ENCODE results near the gene MSI2. TPM values are rescaled to one million over a fixed set of nuclear protein-coding genes. Genes with fewer than 3 reads are reported as not detected.

MSI2 gene
- total RNA-seq, 1 donor from 2014 or later, result 60.6 TPM

DNA sequence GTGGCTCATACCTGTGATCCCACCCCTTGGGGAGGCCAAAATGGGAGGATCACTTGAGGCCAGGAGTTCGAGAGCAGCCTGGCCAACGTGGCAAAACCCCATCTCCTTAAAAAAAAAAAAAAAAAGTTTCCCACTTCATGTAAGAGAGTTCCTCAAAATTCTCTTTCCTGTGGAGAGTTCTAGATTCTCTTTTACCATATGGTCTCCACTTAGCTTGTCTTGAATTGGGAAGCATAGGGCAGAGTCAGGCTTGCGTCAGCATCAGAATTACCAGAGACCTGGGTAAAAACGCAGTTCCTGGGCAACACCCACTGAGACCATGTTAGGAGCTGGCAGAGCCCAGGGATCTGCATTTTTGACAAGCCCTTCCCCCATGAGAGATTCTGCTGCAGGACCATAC lies 330.4 kb downstream of the MSI2 start:
- H3K9me3 Mint-ChIP-seq (ENCODE audit: unreplicated experiment), result no peaks in the 10 kb centered on the region
- H3K4me1 Mint-ChIP-seq (ENCODE audit: unreplicated experiment), result no peaks in the 10 kb centered on the region

GRCh38 chr17:57587193-57587969 lies 331.1 kb downstream of the MSI2 start:
- H3K9me3 Mint-ChIP-seq (ENCODE audit: unreplicated experiment), result no peaks in the 10 kb centered on the region
- TF ChIP-seq, protein P1, sequence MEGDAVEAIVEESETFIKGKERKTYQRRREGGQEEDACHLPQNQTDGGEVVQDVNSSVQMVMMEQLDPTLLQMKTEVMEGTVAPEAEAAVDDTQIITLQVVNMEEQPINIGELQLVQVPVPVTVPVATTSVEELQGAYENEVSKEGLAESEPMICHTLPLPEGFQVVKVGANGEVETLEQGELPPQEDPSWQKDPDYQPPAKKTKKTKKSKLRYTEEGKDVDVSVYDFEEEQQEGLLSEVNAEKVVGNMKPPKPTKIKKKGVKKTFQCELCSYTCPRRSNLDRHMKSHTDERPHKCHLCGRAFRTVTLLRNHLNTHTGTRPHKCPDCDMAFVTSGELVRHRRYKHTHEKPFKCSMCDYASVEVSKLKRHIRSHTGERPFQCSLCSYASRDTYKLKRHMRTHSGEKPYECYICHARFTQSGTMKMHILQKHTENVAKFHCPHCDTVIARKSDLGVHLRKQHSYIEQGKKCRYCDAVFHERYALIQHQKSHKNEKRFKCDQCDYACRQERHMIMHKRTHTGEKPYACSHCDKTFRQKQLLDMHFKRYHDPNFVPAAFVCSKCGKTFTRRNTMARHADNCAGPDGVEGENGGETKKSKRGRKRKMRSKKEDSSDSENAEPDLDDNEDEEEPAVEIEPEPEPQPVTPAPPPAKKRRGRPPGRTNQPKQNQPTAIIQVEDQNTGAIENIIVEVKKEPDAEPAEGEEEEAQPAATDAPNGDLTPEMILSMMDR (IDR thresholded peaks at IDR 0.05; ENCODE audit: unreplicated experiment), result no peak
- no peak for DNase-seq (ENCODE audit: low spot score)
- no peaks in the 10 kb centered on the region for H3K27me3 Mint-ChIP-seq (ENCODE audit: unreplicated experiment)
- no peaks in the 10 kb centered on the region for H3K4me1 Mint-ChIP-seq (ENCODE audit: unreplicated experiment)
- no peak overlapping the region for H3K27ac Mint-ChIP-seq (ENCODE audit: unreplicated experiment)
- no peaks in the 10 kb centered on the region for H3K36me3 Mint-ChIP-seq (ENCODE audit: low read depth, unreplicated experiment)
- H3K4me3 Mint-ChIP-seq (ENCODE audit: unreplicated experiment), result no peak overlapping the region

More for the DNA sequence above, 330.4 kb downstream of the MSI2 start:
- DNase-seq (ENCODE audit: low spot score), result no peak
- no peak overlapping the region for H3K27ac Mint-ChIP-seq (ENCODE audit: unreplicated experiment)
- no peaks in the 10 kb centered on the region for H3K36me3 Mint-ChIP-seq (ENCODE audit: low read depth, unreplicated experiment)
- H3K27me3 Mint-ChIP-seq (ENCODE audit: unreplicated experiment), result no peaks in the 10 kb centered on the region
- TF ChIP-seq, protein P1 (IDR thresholded peaks at IDR 0.05; ENCODE audit: unreplicated experiment), result no peak
- H3K4me3 Mint-ChIP-seq (ENCODE audit: unreplicated experiment), result no peak overlapping the region

GRCh38 chr17:57588086-57588485 lies 331.8 kb downstream of the MSI2 start:
- Mint-ChIP-seq H3K4me1 (ENCODE audit: unreplicated experiment) (no peaks in the 10 kb centered on the region), H3K27me3 (ENCODE audit: unreplicated experiment) (no peaks in the 10 kb centered on the region), H3K36me3 (ENCODE audit: low read depth, unreplicated experiment) (no peaks in the 10 kb centered on the region), H3K9me3 (ENCODE audit: unreplicated experiment) (no peaks in the 10 kb centered on the region), H3K4me3 (ENCODE audit: unreplicated experiment) (no peak overlapping the region), H3K27ac (ENCODE audit: unreplicated experiment) (no peak overlapping the region)
- TF ChIP-seq, protein P1 (IDR thresholded peaks at IDR 0.05; ENCODE audit: unreplicated experiment), result no peak
- DNase-seq (ENCODE audit: low spot score), result no peak

DNA sequence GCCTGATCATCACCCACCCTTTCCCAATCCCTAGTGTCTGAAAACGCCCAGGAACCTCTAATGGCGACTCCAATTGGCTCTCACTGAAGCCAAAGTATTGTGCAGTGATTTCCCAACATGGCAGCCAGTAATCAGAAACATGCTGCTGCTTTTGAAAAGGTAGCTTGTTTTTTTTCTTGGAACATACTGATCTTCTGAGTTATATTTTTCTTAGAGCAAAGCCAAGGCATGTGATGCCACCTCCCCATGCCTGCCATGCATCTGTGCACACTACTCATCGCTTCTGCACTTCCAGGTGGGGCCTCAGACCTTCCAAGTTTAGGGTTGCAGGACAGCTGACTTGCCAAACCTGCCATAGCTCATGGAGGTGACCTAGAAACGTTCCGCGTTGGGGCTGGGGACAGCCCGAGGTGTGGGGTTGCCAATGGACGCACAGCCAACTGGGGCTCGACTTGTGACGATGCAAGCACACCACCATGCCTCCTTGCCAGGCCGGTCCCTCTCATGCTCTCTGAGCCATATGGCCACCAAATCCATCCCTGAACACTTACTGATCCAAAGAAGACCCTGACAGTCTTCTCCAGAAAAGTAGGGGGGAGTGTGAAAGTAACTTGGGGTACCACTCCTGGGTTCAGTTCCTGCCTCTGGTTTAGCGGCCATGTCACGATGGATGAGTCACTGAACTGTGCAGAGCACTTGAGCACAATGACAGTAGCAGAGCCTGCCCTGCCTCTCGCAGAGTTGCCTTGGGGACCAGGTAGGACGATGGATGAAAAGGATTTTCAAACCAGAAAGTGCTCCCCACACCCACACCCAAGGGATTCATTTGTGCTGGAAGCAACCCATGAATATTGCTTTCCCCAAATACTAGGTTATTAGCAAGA lies 333.1 kb downstream of the MSI2 start:
- no peak for DNase-seq (ENCODE audit: low spot score)
- TF ChIP-seq, protein P1 (IDR thresholded peaks at IDR 0.05; ENCODE audit: unreplicated experiment), result no peak
- H3K4me1 Mint-ChIP-seq (ENCODE audit: unreplicated experiment), result no peaks in the 10 kb centered on the region
- no peak overlapping the region for H3K27ac Mint-ChIP-seq (ENCODE audit: unreplicated experiment)
- H3K36me3 Mint-ChIP-seq (ENCODE audit: low read depth, unreplicated experiment), result no peaks in the 10 kb centered on the region
- H3K9me3 Mint-ChIP-seq (ENCODE audit: unreplicated experiment), result no peaks in the 10 kb centered on the region
- no peak overlapping the region for H3K4me3 Mint-ChIP-seq (ENCODE audit: unreplicated experiment)
- peaks cover 5% of the 10 kb centered on the region for H3K27me3 Mint-ChIP-seq (ENCODE audit: unreplicated experiment)

Measured in endothelial cell (in vitro differentiated cells).